ENCODE results near the gene CEP57L1. TPM values are rescaled to one million over a fixed set of nuclear protein-coding genes. Genes with fewer than 3 reads are reported as not detected.

CEP57L1 gene
- total and polyA plus RNA-seq, 9 of the 15 experiments (the other 6 are each of a cell fraction or from before 2014, with no cell fraction given): 39.4 to 88.6 (median 61.8) TPM

DNA sequence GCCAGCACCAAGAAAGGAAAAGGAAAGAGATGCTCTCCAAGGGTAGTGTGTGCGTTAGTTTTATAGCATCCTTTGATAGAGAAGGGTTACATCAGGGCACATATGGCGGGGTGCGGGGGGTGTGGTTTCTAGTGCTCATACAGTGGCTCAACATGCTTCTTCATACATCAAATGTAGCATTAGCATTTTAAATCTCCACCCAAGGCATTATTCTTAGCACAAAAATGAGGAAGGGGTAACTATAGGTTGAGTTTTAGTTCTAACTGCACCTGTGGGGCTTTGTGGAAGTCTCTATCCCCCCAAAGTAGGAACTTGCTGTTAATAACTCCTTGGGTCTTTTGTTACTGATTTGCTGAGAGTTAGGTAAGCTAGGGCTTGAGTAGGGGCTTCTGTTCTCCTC, 89.3 kb downstream of the CEP57L1 start:
- Histone ChIP-seq H3K79me2 (ENCODE audit: control insufficient read depth, insufficient read depth, low read length) (no peaks in the 10 kb centered on the region), H3K9ac (ENCODE audit: insufficient read depth in 1 of 2, low read depth in 2 of 2, low read length in 2 of 2) (no peak overlapping the region), H3K4me1 (replicated peaks in 1 of 2; ENCODE audit: control insufficient read depth in 2 of 2, insufficient read depth in 2 of 2, low read length in 2 of 2) (peaks cover 0 to 11% of the 10 kb centered on the region in 2 experiments; a peak in 3 of 5 replicates), H3K4me3 (no peak overlapping the region), H4K20me1 (replicated peaks; ENCODE audit: control insufficient read depth, insufficient read depth, low read length) (no peaks in the 10 kb centered on the region), H3K36me3 (ENCODE audit: control insufficient read depth, insufficient read depth, low read length) (no peaks in the 10 kb centered on the region), H3K9me1 (ENCODE audit: control insufficient read depth, insufficient read depth, low read length) (no peaks in the 10 kb centered on the region), H3K9me3 (replicated peaks; ENCODE audit: control insufficient read depth, insufficient read depth, low read depth, low read length) (no peaks in the 10 kb centered on the region), H3K27me3 (ENCODE audit: control insufficient read depth in 2 of 2, insufficient read depth in 2 of 2, low read length in 2 of 2) (no peaks in the 10 kb centered on the region), H2AFZ (ENCODE audit: low read depth, low read length) (no peak overlapping the region), H3K4me2 (ENCODE audit: insufficient read depth, low read length) (no peak overlapping the region), H3K27ac (ENCODE audit: extremely low read depth, low read depth, low read length) (no peak overlapping the region)
- ATAC-seq: no peak
- intact Hi-C loops (cut with micrococcal nuclease) (loop anchor here (5.0 to 10.0 kb wide), 4 partner anchors 87 to 640 kb away; partner anchors contain the start of genes AK9, CEP57L1 and FIG4), in situ Hi-C loops (cut with MboI) (loop anchor here (5.0 kb wide), 1 partner anchor 198 kb away; the partner anchor contains the start of gene CD164)
- FAIRE-seq: no peak
- WGBS (ENCODE audit: insufficient coverage, low coverage, missing lambda C conversion rate): 35% methylated on average over 3 of the region's 3 CpGs
- ChIA-PET CTCF (ENCODE audit: low intra/inter-chr PET ratio) (no interaction called here), POLR2A (interaction anchor here (0.7 kb wide), 1 partner anchor 261 kb away, joined by 5 read pairs; no protein-coding TSS in a partner anchor)
- no TSS peak for BruUV-seq (replicated peaks)
- no peak for DNase-seq (ENCODE audit: extremely low read depth in 1 of 4, low spot score in 3 of 4)
- TF ChIP-seq NFE2L1 (tag; IDR thresholded peaks at IDR 0.05; ENCODE audit: borderline replicate concordance, low read depth) (no peak), NR4A1 (CRISPR knock-in tag; IDR thresholded peaks at IDR 0.05) (no peak), NR4A1 (tag; IDR thresholded peaks at IDR 0.05) (no peak), KAT8 (IDR thresholded peaks at IDR 0.05; ENCODE audit: low read depth) (no peak), OTX1 (CRISPR knock-in tag; IDR thresholded peaks at IDR 0.05) (no peak), ZNF644 (tag; IDR thresholded peaks at IDR 0.05; ENCODE audit: low read depth) (no peak), ZBED1 (IDR thresholded peaks at IDR 0.05) (no peak)
- TF ChIP-seq, protein P1, sequence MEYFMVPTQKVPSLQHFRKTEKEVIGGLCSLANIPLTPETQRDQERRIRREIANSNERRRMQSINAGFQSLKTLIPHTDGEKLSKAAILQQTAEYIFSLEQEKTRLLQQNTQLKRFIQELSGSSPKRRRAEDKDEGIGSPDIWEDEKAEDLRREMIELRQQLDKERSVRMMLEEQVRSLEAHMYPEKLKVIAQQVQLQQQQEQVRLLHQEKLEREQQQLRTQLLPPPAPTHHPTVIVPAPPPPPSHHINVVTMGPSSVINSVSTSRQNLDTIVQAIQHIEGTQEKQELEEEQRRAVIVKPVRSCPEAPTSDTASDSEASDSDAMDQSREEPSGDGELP (CRISPR knock-in tag; IDR thresholded peaks at IDR 0.05; ENCODE audit: borderline replicate concordance): no peak
- TF ChIP-seq, protein P2, sequence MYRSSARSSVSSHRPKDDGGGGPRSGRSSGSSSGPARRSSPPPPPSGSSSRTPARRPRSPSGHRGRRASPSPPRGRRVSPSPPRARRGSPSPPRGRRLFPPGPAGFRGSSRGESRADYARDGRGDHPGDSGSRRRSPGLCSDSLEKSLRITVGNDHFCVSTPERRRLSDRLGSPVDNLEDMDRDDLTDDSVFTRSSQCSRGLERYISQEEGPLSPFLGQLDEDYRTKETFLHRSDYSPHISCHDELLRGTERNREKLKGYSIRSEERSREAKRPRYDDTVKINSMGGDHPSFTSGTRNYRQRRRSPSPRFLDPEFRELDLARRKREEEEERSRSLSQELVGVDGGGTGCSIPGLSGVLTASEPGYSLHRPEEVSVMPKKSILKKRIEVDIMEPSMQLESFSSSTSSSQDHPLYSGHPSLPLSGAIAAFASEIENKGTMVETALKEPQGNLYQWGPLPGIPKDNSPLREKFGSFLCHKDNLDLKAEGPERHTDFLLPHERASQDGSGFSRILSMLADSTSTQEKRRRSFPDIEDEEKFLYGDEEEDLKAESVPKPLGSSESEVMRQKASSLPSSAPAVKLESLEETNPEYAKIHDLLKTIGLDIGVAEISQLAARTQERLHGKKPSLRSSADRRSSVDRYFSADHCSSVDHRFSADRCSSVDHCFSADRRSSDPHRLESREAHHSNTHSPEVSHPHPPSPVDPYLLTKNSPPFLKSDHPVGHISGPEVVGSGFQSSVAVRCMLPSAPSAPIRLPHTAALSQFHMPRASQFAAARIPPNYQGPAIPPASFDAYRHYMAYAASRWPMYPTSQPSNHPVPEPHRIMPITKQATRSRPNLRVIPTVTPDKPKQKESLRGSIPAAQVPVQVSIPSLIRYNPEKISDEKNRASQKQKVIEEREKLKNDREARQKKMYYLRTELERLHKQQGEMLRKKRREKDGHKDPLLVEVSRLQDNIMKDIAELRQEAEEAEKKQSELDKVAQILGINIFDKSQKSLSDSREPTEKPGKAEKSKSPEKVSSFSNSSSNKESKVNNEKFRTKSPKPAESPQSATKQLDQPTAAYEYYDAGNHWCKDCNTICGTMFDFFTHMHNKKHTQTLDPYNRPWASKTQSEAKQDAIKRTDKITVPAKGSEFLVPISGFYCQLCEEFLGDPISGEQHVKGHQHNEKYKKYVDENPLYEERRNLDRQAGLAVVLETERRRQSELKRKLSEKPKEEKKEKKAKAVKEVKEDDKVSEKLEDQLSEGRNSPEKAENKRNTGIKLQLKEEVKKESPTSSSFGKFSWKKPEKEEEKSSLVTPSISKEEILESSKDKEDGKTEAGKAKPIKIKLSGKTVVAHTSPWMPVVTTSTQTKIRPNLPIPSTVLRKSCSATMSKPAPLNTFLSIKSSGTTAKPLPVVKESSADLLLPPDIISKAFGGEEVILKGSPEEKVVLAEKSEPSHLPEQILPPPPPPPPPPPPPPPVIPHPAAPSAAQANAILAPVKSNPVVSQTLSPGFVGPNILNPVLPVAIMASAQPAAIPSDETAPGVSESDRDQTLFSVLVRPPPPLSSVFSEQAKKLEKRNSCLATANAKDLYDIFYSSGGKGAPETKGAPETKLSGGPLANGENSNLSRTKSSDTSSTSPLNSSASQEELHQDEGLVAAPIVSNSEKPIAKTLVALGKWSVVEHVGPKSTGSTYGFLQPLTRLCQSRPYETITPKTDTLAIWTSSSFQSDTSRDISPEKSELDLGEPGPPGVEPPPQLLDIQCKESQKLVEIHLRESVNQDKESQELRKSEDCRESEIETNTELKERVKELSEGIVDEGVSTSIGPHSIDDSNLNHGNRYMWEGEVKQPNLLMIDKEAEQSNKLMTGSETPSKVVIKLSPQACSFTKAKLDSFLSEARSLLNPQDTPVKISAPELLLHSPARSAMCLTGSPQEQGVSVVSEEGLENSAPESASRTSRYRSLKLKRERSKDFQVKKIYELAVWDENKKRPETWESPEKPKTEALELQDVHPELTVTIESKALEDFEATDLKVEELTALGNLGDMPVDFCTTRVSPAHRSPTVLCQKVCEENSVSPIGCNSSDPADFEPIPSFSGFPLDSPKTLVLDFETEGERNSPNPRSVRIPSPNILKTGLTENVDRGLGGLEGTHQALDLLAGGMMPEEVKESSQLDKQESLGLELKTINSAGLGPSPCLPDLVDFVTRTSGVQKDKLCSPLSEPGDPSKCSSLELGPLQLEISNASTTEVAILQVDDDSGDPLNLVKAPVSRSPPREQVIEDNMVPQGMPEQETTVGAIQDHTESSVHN (IDR thresholded peaks at IDR 0.05; ENCODE audit: borderline replicate concordance in 1 of 2, low read depth in 1 of 2): no peak
- TF ChIP-seq, protein P3, sequence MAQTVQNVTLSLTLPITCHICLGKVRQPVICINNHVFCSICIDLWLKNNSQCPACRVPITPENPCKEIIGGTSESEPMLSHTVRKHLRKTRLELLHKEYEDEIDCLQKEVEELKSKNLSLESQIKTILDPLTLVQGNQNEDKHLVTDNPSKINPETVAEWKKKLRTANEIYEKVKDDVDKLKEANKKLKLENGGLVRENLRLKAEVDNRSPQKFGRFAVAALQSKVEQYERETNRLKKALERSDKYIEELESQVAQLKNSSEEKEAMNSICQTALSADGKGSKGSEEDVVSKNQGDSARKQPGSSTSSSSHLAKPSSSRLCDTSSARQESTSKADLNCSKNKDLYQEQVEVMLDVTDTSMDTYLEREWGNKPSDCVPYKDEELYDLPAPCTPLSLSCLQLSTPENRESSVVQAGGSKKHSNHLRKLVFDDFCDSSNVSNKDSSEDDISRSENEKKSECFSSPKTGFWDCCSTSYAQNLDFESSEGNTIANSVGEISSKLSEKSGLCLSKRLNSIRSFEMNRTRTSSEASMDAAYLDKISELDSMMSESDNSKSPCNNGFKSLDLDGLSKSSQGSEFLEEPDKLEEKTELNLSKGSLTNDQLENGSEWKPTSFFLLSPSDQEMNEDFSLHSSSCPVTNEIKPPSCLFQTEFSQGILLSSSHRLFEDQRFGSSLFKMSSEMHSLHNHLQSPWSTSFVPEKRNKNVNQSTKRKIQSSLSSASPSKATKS (CRISPR knock-in tag; IDR thresholded peaks at IDR 0.05): no peak
